ENCODE results near the gene KATNBL1.

- no peak for TF ChIP-seq POLR2A (IDR thresholded peaks at IDR 0.05; ENCODE audit: low read depth)
- TF ChIP-seq, protein P1, sequence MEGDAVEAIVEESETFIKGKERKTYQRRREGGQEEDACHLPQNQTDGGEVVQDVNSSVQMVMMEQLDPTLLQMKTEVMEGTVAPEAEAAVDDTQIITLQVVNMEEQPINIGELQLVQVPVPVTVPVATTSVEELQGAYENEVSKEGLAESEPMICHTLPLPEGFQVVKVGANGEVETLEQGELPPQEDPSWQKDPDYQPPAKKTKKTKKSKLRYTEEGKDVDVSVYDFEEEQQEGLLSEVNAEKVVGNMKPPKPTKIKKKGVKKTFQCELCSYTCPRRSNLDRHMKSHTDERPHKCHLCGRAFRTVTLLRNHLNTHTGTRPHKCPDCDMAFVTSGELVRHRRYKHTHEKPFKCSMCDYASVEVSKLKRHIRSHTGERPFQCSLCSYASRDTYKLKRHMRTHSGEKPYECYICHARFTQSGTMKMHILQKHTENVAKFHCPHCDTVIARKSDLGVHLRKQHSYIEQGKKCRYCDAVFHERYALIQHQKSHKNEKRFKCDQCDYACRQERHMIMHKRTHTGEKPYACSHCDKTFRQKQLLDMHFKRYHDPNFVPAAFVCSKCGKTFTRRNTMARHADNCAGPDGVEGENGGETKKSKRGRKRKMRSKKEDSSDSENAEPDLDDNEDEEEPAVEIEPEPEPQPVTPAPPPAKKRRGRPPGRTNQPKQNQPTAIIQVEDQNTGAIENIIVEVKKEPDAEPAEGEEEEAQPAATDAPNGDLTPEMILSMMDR (IDR thresholded peaks at IDR 0.05): no peak
These were observed 6.0 kb downstream of the KATNBL1 start for GRCh38 chr15:34203936-34204335.
